ENCODE data around the gene IRF9. TPM values are rescaled to one million over a fixed set of nuclear protein-coding genes. Genes with fewer than 3 reads are reported as not detected.

IRF9 gene
- total RNA-seq, 1 donor from 2014 or later: 229 TPM

DNA sequence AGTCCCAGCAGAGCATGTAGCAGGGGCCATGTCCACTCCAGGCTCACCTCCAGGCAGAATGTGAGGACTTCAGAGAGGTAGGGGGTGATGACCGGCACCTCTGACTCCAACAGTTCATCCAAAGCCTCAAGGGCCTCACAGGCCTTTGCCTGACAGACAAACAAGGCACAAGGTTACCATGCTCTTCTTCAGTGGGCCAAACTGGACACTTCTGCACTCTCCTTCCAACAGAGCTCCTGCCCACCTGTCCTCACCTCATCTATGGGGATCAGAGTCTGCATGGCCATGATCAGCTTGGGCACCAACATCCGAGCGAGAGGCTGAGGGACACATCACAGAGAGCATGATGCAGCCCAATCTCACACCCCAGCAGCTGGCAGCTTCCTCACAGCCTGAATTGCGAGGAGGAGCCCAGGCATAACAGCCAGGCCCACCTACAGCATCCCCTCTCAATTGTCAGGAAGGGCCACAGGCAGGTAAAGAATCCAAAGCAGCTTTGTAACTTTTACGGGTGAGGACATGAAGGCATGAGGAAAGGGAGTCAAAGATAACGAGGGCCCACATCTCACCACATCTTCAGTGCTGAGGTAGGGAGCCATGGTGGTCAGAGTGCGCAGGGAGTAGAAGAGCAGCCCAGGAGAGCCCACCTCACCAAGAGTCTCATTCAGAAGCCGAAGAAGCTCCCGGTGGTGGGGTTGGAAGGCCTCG, 25.9 kb downstream of the IRF9 start:
- Mint-ChIP-seq H3K9me3 (no peaks in the 10 kb centered on the region), H3K4me3 (peak overlapping the region; percentile 45), H3K36me3 (ENCODE audit: low read depth) (peaks cover 71% of the 10 kb centered on the region), H3K27me3 (no peaks in the 10 kb centered on the region), H3K4me1 (peaks cover 23% of the 10 kb centered on the region), H3K27ac (no peak overlapping the region)
- DNase-seq: no peak
- ATAC-seq (ENCODE audit: low read depth): no peak
- TF ChIP-seq, protein P1, sequence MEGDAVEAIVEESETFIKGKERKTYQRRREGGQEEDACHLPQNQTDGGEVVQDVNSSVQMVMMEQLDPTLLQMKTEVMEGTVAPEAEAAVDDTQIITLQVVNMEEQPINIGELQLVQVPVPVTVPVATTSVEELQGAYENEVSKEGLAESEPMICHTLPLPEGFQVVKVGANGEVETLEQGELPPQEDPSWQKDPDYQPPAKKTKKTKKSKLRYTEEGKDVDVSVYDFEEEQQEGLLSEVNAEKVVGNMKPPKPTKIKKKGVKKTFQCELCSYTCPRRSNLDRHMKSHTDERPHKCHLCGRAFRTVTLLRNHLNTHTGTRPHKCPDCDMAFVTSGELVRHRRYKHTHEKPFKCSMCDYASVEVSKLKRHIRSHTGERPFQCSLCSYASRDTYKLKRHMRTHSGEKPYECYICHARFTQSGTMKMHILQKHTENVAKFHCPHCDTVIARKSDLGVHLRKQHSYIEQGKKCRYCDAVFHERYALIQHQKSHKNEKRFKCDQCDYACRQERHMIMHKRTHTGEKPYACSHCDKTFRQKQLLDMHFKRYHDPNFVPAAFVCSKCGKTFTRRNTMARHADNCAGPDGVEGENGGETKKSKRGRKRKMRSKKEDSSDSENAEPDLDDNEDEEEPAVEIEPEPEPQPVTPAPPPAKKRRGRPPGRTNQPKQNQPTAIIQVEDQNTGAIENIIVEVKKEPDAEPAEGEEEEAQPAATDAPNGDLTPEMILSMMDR (IDR thresholded peaks at IDR 0.05): no peak
- ChIA-PET CTCF (interaction anchor here (2.6 kb wide), 1 partner anchor 110 kb away, joined by 9 read pairs; no protein-coding TSS in a partner anchor), POLR2A (interaction anchor here (0.6 to 3.7 kb wide), 7 partner anchors 15 to 243 kb away, joined by 3 to 44 read pairs (median 4); partner anchors contain the start of genes CHMP4A, DHRS1, IRF9 and KHNYN)
- intact Hi-C loops (cut with micrococcal nuclease): no loop called here

DNA sequence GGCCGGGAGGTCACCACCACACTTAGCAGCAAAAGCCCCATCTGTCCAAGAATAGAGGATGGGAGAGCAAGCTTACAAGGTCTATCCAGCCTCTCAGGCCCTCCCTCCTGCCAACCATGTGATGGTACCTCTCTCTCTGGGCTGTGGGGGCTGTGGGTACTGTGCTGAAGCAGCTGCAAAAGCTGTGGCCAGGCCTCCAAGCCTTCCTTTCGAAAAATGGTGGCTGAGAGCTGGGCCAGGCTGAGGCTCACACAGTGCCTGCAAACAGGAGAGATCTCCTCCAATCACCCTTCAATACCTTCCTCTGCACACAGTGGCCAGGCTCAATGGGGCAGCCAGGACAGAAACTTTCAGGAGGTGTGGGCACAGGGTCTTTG, 26.5 kb downstream of the IRF9 start:
- H3K27ac Mint-ChIP-seq: peak overlapping the region; percentile 61
- no peak for DNase-seq
- H3K9me3 Mint-ChIP-seq: no peaks in the 10 kb centered on the region
- H3K4me3 Mint-ChIP-seq: peak overlapping the region; percentile 91
- no peak for ATAC-seq (ENCODE audit: low read depth)
- intact Hi-C loops (cut with micrococcal nuclease): no loop called here
- peaks cover 71% of the 10 kb centered on the region for H3K36me3 Mint-ChIP-seq (ENCODE audit: low read depth)
- H3K4me1 Mint-ChIP-seq: peaks cover 27% of the 10 kb centered on the region
- ChIA-PET POLR2A (interaction anchor here (1.0 to 3.7 kb wide), 7 partner anchors 15 to 243 kb away, joined by 4 to 44 read pairs (median 11); partner anchors contain the start of genes CHMP4A, DHRS1, EMC9 and IRF9), CTCF (interaction anchor here (2.5 to 2.6 kb wide), 2 partner anchors 27 to 109 kb away, joined by 9 to 11 read pairs; partner anchors contain the start of gene IRF9)
- TF ChIP-seq, protein P1 (IDR thresholded peaks at IDR 0.05): no peak
- H3K27me3 Mint-ChIP-seq: no peaks in the 10 kb centered on the region

DNA sequence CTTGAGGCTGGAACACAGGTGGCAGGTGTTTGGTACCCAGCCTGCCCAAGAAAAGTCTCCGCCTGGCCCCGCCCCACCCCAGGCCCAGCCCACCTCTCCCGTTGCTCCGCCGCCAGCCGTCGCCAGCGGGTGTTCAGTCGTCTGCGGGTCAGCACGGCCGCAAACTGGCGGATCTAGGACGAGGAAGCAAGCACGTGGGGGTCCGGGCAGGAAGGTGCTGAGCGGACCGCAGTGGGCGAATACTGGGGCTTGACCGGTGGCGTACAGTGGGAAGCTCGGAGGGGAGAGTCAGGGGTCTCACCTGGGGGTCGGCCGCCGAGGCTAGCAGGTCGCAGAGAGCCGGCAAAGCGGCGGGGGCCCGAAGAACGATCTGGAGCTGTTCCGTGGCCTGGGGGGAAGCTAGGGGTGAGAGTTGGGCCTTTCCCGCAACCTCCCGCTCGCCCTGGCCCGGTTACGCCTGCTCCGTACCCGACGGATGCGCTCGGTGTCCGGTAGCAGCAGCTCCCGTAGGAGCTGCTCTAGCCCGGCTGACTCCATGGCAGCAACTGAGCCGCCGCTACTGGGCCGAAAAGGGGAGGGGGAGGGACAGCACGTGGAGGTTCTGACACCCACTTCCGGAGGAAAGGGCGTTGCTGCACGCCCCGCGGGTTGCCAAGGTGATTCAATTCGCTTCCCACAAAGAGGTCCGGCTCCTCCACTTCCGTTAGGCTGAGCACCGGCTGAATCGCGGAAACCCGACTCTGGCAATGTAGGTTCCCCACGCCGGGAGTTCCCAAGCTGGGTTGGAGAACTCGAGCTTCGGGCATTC, 27.4 kb downstream of the IRF9 start, which contains the start of gene IPO4:
IPO4 (minus strand) TSS at position 566 of the 808 bp plus-strand sequence; CDS start at position 537, 29 bp downstream.
- Mint-ChIP-seq H3K27me3 (no peaks in the 10 kb centered on the region), H3K27ac (peak within 1 kb of the TSS; percentile 87), H3K9me3 (no peaks in the 10 kb centered on the region), H3K4me3 (peak within 1 kb of the TSS; percentile 91), H3K36me3 (ENCODE audit: low read depth) (peaks cover 68% of the 10 kb centered on the region), H3K4me1 (peaks cover 32% of the 10 kb centered on the region)
- DNase-seq (peak; percentile 81), ATAC-seq (ENCODE audit: low read depth) (peak; percentile 92)
- intact Hi-C loops (cut with micrococcal nuclease): loop anchor here (1.0 to 2.0 kb wide), 10 partner anchors 8 to 120 kb away; partner anchors contain the start of genes CHMP4A, DCAF11, EMC9 and GMPR2
- CTCF ChIA-PET: interaction anchor here (0.7 to 2.6 kb wide), 5 partner anchors 25 to 145 kb away, joined by 3 to 11 read pairs (median 5); partner anchors contain the start of genes CHMP4A, CIDEB and IRF9
- TF ChIP-seq, protein P1 (IDR thresholded peaks at IDR 0.05): no peak
- POLR2A ChIA-PET: interaction anchor here (0.6 to 3.7 kb wide), 20 partner anchors 8 to 242 kb away, joined by 3 to 44 read pairs (median 5); partner anchors contain the start of genes CHMP4A, DCAF11, EMC9 and IRF9

DNA sequence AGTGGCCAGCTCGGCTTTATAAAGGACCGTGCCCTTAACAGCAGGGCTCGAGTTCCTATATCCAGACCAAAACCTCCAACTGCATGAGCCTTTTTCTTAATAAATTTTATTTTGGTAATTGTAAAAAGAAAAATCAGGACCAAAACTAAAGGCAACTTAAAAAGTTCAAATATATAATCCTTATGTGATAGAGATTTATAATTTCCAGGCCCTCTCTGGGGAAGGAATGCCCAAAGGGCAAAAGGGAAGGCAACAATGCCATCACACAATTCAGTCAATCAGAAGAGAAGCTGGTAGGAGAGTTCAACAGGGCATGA, 28.0 kb downstream of the IRF9 start:
- intact Hi-C loops (cut with micrococcal nuclease): loop anchor here (2.0 kb wide), 1 partner anchor 42 kb away; the partner anchor contains the start of genes PSME2 and RNF31
- POLR2A ChIA-PET: interaction anchor here (0.6 to 3.7 kb wide), 18 partner anchors 8 to 112 kb away, joined by 3 to 44 read pairs (median 6); partner anchors contain the start of genes CHMP4A, DCAF11, EMC9 and IRF9
- H3K36me3 Mint-ChIP-seq (ENCODE audit: low read depth): peaks cover 64% of the 10 kb centered on the region
- no peak for DNase-seq
- peak overlapping the region; percentile 91 for H3K4me3 Mint-ChIP-seq
- TF ChIP-seq, protein P1 (IDR thresholded peaks at IDR 0.05): no peak
- no peak for ATAC-seq (ENCODE audit: low read depth)
- H3K9me3 Mint-ChIP-seq: no peaks in the 10 kb centered on the region
- peak overlapping the region; percentile 87 for H3K27ac Mint-ChIP-seq
- H3K27me3 Mint-ChIP-seq: no peaks in the 10 kb centered on the region
- CTCF ChIA-PET: interaction anchor here (0.7 to 2.6 kb wide), 5 partner anchors 24 to 145 kb away, joined by 3 to 11 read pairs (median 5); partner anchors contain the start of genes CHMP4A, CIDEB and IRF9
- H3K4me1 Mint-ChIP-seq: peaks cover 35% of the 10 kb centered on the region
